ENCODE measurements around the gene RERGL. TPM values are rescaled to one million over a fixed set of nuclear protein-coding genes. Genes with fewer than 3 reads are reported as not detected.

RERGL gene
- total RNA-seq, 4 donors from 2014 or later, result 2.6 to 5.0 (median 4.1) TPM

- Histone ChIP-seq H3K9me3 (no peaks in the 10 kb centered on the region), H3K27ac (replicated peaks in 1 of 4) (no peak overlapping the region), H3K27me3 (no peaks in the 10 kb centered on the region), H3K4me3 (no peak overlapping the region), H3K36me3 (no peaks in the 10 kb centered on the region), H3K4me1 (no peaks in the 10 kb centered on the region)
- no peak for TF ChIP-seq POLR2AphosphoS5 (IDR thresholded peaks at IDR 0.05)
- no peak for DNase-seq (ENCODE audit: extremely low spot score)
- WGBS, result 66% methylated on average over 3 of the region's 3 CpGs
- intact Hi-C loops (cut with DNase I), result no loop called here
These were observed 5.9 kb downstream of the RERGL start for GRCh38 chr12:18084080-18084479.

- no peaks in the 10 kb centered on the region for H3K36me3 ChIP-seq
- no peak overlapping the region for H3K27ac ChIP-seq (replicated peaks in 1 of 4)
- no peak overlapping the region for H3K4me3 ChIP-seq
- H3K4me1 ChIP-seq, result no peaks in the 10 kb centered on the region
- intact Hi-C loops (cut with DNase I), result no loop called here
- TF ChIP-seq CTCF (IDR thresholded peaks at IDR 0.05), result no peak
- no peak for TF ChIP-seq POLR2A (IDR thresholded peaks at IDR 0.05; ENCODE audit: low read depth)
- no peak for TF ChIP-seq EP300 (IDR thresholded peaks at IDR 0.05)
- WGBS, result 67% methylated on average over 7 of the region's 7 CpGs
- no peaks in the 10 kb centered on the region for H3K27me3 ChIP-seq
- no peaks in the 10 kb centered on the region for H3K9me3 ChIP-seq
- DNase-seq (ENCODE audit: extremely low spot score), result no peak
These were observed 10.3 kb downstream of the RERGL start for GRCh38 chr12:18079541-18080246.

- no peaks in the 10 kb centered on the region for H3K4me1 ChIP-seq
- H3K4me3 ChIP-seq, result no peak overlapping the region
- intact Hi-C loops (cut with DNase I), result no loop called here
- 65% methylated on average over 3 of the region's 3 CpGs for WGBS
- no peaks in the 10 kb centered on the region for H3K36me3 ChIP-seq
- no peaks in the 10 kb centered on the region for H3K27me3 ChIP-seq
- no peaks in the 10 kb centered on the region for H3K9me3 ChIP-seq
- no peak for TF ChIP-seq POLR2AphosphoS5 (IDR thresholded peaks at IDR 0.05)
- TF ChIP-seq EP300 (IDR thresholded peaks at IDR 0.05), result no peak
- no peak for TF ChIP-seq CTCF (IDR thresholded peaks at IDR 0.05)
- no peak for TF ChIP-seq POLR2A (IDR thresholded peaks at IDR 0.05; ENCODE audit: low read depth)
- DNase-seq (ENCODE audit: extremely low spot score), result no peak
- no peak overlapping the region for H3K27ac ChIP-seq (replicated peaks in 1 of 4)
These were observed 16.0 kb downstream of the RERGL start for GRCh38 chr12:18074001-18074400.

GRCh38 chr12:18072723-18073122, 17.3 kb downstream of the RERGL start:
- DNase-seq (ENCODE audit: extremely low spot score), result no peak
- H3K4me1 ChIP-seq, result no peaks in the 10 kb centered on the region
- WGBS, result 80% methylated on average over 14 of the region's 14 CpGs
- no peak overlapping the region for H3K27ac ChIP-seq (replicated peaks in 1 of 4)
- intact Hi-C loops (cut with DNase I), result no loop called here
- no peaks in the 10 kb centered on the region for H3K27me3 ChIP-seq
- H3K9me3 ChIP-seq, result no peaks in the 10 kb centered on the region
- H3K4me3 ChIP-seq, result no peak overlapping the region
- H3K36me3 ChIP-seq, result no peaks in the 10 kb centered on the region
- TF ChIP-seq EP300 (IDR thresholded peaks at IDR 0.05) (no peak), POLR2AphosphoS5 (IDR thresholded peaks at IDR 0.05) (no peak), POLR2A (IDR thresholded peaks at IDR 0.05; ENCODE audit: low read depth) (no peak), CTCF (IDR thresholded peaks at IDR 0.05) (no peak)

- Histone ChIP-seq H3K4me1 (no peaks in the 10 kb centered on the region), H3K9me3 (no peaks in the 10 kb centered on the region), H3K27ac (replicated peaks in 1 of 4) (no peak overlapping the region), H3K36me3 (no peaks in the 10 kb centered on the region), H3K4me3 (no peak overlapping the region), H3K27me3 (no peaks in the 10 kb centered on the region)
- 81% methylated on average over 4 of the region's 4 CpGs for WGBS
- no peak for DNase-seq (ENCODE audit: extremely low spot score)
- TF ChIP-seq POLR2A (IDR thresholded peaks at IDR 0.05; ENCODE audit: low read depth) (no peak), CTCF (IDR thresholded peaks at IDR 0.05) (no peak), EP300 (IDR thresholded peaks at IDR 0.05) (no peak), POLR2AphosphoS5 (IDR thresholded peaks at IDR 0.05) (no peak)
- intact Hi-C loops (cut with DNase I), result no loop called here
These were observed 18.7 kb downstream of the RERGL start for GRCh38 chr12:18071336-18071735.
